Anterior cingulate cortex (tissue), 58 donors: ENCODE measurements around the gene ZNF841.
A peak's percentile ranks its signal among the peaks of the same experiment; 100 is the strongest.
"Not testable (repeated sequence)": the region's sequence is repeated elsewhere in the genome, so short reads cannot be mapped to it uniquely, and the experiment has no call there.

Experiments used
- DNase-seq, 58 donors: peaks; one replicate each; lab custom pipeline; 2025; lab: John Stamatoyannopoulos, UW

ZNF841 gene

GRCh38 chr19:52070496-52070895, 25.1 kb downstream of the ZNF841 start:
- DNase-seq, result no peak

DNA sequence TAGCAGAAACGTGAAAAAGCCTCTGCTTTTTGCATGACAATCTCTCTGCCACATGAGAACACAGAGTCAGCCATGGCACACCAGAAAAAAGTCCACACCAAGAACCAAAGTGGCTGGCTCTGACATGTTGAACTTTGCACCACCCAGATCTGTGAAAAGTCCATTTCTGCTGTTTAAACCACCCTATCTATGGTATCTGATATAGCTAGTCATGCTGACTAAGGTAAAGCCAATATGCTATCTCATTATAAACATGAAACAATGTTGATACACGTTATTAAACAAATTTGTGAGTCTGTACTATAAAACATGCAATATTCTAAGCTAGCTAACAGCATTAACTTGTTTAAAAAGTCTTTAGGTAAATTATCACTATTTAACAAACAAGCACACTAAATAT, 25.9 kb downstream of the ZNF841 start:
- DNase-seq, result no peak

DNA sequence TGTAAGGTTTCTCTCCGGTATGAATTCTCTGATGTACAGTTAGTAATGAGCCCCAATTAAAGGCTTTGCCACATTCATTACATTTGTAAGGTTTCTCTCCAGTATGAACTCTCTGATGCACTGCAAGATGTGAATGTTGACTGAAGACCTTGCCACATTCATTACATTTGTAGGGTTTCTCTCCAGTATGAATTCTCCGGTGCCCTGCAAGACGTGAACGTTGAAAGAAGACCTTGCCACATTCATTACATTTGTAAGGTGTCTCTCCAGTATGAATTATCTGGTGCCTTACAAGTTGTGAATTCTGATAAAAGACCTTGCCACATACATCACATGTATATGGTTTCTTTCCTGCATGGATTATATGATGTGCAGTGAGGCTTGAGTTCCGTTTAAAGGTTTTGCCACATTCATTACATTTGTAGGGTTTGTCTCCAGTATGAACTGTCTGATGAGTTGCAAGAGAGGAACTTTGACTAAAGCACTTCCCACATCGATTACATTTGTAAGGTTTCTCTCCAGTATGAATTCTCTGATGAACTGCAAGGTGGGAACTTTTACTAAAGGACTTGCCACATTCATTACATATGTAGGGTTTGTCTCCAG, 29.2 kb downstream of the ZNF841 start:
- no peak for DNase-seq

DNA sequence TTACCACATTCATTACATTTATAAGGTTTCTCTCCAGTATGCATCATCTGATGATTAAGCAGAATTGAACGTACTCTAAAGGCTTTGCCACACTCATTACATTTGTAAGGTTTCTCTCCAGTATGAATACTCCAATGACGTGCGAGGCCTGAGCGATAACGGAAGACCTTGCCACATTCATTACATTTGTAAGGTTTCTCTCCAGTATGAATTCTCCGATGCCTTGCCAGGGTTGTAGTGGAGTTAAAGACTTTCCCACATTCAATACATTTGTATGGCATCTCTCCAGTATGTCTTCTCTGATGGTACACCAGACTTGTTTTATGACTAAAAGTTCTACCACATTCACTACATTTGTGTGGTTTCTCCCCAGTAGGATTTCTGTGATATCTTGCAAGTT, 30.2 kb downstream of the ZNF841 start:
- no peak for DNase-seq

DNA sequence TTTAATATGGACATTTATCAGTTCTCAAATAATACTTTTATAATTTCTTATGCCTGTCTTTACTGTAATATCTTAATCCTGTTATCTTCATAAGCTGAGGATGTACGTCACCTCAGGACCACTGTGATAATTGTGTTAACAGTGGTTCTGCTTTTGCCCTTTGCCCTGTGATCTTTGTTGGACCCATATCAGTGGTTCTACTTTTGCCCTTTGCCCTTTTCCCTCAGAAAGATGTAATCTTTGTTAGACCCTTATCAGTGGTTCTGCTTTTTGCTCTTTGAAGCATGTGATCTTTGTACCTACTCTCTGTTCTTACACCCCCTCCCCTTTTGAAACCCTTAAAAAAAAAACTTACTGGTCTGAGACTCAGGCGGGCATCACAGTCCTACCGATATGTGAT, 39.1 kb downstream of the ZNF841 start:
- DNase-seq, result not testable (repeated sequence)

DNA sequence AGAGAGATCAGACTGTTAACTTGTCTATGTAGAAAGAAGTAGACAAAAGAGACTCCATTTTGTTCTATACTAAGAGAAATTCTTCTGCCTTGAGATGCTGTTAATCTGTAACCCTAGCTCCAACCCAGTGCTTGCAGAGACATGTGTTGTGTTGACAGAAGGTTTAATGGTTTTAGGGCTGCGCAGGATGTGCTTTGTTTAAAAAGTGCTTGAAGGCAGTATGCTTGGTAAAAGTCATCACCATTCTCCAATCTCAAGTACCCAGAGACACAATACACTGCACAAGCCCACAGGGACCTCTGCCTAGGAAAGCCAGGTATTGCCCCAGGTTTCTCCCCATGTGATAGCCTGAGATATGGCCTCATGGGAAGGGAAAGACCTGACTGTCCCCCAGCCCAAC, 43.8 kb downstream of the ZNF841 start:
- not testable (repeated sequence) for DNase-seq

DNA sequence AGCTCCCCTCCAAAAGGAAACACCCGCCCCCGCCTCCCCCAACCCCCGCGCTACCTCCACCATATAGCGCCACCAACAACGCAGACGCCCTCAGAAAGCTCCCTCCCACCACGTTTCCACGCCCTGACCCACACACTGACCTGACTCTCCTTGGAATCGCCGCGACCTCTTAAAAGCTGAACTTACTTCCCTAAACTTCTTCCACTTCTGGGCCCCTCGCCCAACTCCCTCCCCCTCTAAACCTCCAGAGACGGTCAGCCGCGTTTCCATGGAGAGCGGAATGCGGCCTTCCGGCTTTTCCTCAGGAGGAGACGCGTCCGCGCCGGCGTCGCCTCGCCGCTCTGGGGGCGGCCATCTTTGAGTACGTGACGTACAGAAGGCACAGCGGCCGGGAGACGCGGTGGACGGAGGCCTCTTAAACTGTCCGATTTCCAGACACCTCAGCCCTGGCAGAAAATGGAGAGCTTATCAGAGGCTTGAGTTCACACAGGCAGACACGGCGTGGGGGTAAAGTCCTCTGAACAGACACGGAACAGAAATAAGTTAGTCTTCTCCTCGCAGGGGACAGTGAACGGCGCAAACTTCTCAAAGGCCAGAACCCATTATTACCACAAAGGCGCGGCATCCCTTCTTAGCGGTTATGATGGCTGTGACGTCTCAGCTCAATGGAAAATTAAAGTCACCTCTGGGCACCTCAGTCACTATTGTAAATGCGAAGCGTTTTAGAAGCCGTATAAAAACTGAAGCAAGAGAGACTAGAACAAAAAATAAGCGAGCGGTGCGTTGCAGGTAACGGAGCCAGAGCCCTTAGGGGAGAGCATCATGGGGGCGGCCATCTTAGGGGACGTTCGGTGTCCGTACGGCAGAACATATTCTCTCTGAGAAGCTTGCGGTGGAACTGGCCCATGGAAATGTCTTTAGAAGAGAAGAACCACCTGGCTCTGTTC, 46.7 kb downstream of the ZNF841 start, which contains the start of gene ZNF432:
ZNF432 (minus strand) TSS at position 284 of the 947 bp plus-strand sequence. CDS start 1,970 bp downstream, outside the sequence.
- DNase-seq, result peak; percentile 47 to 98 (median 89)

DNA sequence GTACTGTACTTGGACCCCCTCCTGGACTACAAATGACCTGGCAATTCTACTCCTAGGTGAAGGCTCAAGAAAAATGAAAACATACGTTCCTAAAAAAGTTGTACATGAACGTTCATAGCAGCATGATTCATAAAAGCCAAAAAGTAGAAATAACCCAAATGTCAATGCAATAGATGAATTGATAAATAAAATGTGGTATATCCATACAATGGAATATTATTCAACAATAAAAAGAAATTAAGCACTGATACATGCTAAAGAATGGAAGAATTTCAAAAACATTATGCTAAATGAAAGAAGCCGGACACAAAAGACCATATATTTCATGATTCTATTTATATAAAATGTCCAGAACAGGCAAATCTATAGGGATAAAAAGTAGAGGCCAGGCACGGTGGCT, 56.4 kb downstream of the ZNF841 start:
- no peak for DNase-seq

DNA sequence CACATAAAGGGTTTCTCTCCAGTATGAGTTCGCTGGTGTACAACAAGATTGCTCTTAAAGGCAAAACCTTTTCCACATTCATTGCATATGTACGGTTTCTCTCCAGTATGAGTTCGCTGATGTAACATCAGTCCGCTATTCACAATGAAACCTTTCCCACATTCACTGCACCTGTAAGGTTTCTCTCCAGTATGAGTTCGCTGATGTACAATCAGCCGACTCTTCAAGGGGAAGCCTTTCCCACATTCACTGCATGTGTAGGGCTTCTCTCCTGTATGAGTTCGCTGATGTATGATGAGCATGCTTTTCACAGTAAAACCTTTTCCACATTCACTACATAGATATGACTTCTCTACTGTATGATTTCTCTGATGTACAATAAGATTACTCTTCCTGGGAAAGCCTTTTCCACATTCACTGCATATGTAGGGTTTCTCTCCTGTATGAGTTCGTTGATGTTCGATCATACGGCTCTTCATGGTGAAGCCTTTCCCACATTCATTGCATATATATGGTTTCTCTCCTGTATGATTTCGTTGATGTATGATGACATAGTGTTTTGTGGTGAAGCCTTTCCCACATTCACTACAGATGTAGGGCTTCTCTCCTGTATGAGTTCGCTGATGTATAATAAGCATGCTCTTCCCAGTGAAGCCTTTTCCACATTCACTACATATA, 61.4 kb downstream of the ZNF841 start:
- no peak for DNase-seq

- no peak for DNase-seq
Measured at GRCh38 chr19:52028780-52029123, 66.8 kb downstream of the ZNF841 start.

DNA sequence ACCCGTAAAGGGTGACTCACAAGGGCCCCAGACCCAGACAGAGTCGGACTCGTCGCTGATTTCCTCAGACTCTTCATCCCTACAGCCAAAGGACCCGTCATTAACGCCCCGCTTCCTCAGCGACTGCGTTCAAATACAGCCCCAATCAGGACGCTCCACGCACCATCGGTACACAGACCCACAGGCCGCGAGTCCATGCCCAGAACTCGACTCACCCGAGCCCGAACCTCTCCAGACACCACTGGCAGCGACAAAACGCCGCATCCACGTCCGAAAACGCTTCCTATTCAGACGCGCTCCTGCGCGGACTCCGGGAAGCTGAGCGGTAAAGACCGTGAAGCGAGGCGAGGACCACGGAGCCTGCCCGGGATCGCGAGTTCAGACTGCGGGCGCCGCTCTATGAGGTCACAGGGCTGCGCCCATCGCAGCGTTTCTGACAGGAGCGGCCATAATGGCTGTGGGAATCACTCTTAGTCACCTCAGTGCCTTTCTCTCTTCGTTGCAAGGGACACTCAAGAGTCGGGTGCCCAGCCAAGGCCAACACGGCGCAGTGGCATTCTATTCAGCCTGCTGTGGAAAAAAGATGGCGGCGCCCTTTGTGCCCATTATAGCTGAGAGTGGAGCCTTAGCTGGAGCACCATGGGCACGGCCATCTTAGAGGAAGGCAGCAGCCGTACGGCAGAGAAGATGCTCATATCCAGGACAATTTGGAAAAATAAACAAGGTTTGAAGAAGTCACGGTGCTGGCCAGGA, 67.4 kb downstream of the ZNF841 start, which contains the start of gene ZNF614:
ZNF614 (minus strand) TSS at position 353 of the 753 bp plus-strand sequence. CDS start 2,634 bp downstream, outside the sequence.
- peak; percentile 71 to 94 (median 86) for DNase-seq

DNA sequence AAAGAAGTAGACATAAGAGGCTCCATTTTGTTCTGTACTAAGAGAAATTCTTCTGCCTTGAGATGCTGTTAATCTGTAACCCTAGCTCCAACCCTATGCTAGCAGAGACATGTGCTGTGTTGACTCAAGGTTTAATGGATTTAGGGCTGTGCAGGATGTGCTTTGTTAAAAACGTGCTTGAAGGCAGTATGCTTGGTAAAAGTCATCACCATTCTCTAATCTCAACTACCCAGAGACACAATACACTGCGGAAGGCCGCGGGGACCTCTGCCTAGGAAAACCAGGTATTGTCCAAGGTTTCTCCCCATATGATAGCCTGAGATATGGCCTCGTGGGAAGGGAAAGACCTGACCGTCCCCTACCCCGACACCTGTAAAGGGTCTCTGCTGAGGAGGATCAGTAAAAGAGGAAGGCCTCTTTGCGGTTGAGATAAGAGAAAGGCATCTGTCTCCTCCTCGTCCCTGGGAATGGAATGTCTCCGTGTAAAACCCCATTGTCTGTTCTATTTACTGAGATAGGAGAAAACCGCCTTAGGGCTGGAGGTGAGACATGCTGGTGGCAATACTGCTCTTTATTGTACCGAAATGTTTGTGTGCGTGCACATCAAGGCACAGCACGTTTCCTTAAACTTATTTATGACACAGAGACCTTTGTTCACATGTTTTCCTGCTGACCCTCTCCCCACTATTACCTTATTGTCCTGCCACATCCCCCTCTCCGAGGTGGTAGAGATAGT, 69.1 kb downstream of the ZNF841 start:
- DNase-seq, result not testable (repeated sequence)

- DNase-seq, result not testable (repeated sequence)
Measured at GRCh38 chr19:52024478-52024877, 71.1 kb downstream of the ZNF841 start.

GRCh38 chr19:52022193-52022592, 73.4 kb downstream of the ZNF841 start:
- DNase-seq, result no peak

GRCh38 chr19:52020506-52020905, 75.1 kb downstream of the ZNF841 start:
- DNase-seq, result no peak
